GM18861 (cell line): ENCODE data around the gene ZNF438.
"Not testable (repeated sequence)": the region's sequence is repeated elsewhere in the genome, so short reads cannot be mapped to it uniquely, and the experiment has no call there.

Experiments
- ATAC-seq: cut with Tn5 transposase; IDR thresholded peaks from one replicate; pipeline ENCODE4 v1.9.1; 2021; ENCODE audit not compliant: unreplicated experiment

The ZNF438 gene

GRCh38 chr10:30816159-30816819 is 215.4 kb downstream of the ZNF438 start:
- ATAC-seq = no peak

- ATAC-seq = no peak
Observed at GRCh38 chr10:30813872-30814481, 217.7 kb downstream of the ZNF438 start.

GRCh38 chr10:30812018-30812851 is 219.4 kb downstream of the ZNF438 start:
- ATAC-seq = no peak

GRCh38 chr10:30811276-30812017 is 220.2 kb downstream of the ZNF438 start:
- ATAC-seq = no peak

GRCh38 chr10:30810416-30810815 is 221.2 kb downstream of the ZNF438 start:
- no peak for ATAC-seq

- ATAC-seq = no peak
Observed at GRCh38 chr10:30806850-30807249, 224.8 kb downstream of the ZNF438 start.

- ATAC-seq = no peak
Observed at GRCh38 chr10:30805061-30805460, 226.6 kb downstream of the ZNF438 start.

GRCh38 chr10:30804478-30805055 is 227.1 kb downstream of the ZNF438 start:
- ATAC-seq = no peak

GRCh38 chr10:30803892-30804322 is 227.8 kb downstream of the ZNF438 start:
- no peak for ATAC-seq

- no peak for ATAC-seq
Observed at GRCh38 chr10:30803058-30803457, 228.6 kb downstream of the ZNF438 start.

- ATAC-seq = no peak
Observed at GRCh38 chr10:30800368-30800767, 231.3 kb downstream of the ZNF438 start.

GRCh38 chr10:30798646-30799185 is 232.9 kb downstream of the ZNF438 start:
- no peak for ATAC-seq

GRCh38 chr10:30795024-30795423 is 236.6 kb downstream of the ZNF438 start:
- ATAC-seq = not testable (repeated sequence)
